ENCODE measurements around the gene ZFYVE1.

- TF ChIP-seq CTCF (IDR thresholded peaks at IDR 0.05), result no peak
- TF ChIP-seq POLR2A (IDR thresholded peaks at IDR 0.05), result no peak
Observed at GRCh38 chr14:72920008-72920407, 106.9 kb downstream of the ZFYVE1 start.
